Measurements from ENCODE around the gene USP8. TPM values are rescaled to one million over a fixed set of nuclear protein-coding genes. Genes with fewer than 3 reads are reported as not detected.

USP8 gene
- total RNA-seq, 1 donor from 2014 or later = 78.8 TPM

DNA sequence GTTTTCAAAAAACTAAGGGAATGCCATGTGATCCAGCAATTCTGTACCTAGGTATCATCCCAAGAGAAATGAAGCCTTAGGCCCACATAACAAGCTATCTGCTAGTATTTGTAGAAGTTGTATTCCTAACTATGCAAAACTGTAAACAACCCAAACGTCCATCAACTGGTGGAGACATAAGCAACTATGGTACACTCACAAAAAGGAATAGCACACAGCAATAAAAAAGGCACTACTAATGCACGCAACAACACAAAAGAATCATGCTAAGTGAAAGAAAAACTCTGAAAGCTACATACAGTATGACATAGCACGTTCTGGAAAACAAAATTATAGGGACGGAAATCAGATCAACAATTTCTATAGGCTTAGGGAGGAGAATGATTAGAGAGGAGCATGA, 107.0 kb downstream of the USP8 start:
- no peak overlapping the region for H3K4me2 ChIP-seq
- TF ChIP-seq EZH2 (IDR thresholded peaks at IDR 0.05) = no peak
- TF ChIP-seq CTCF (IDR thresholded peaks at IDR 0.05) = no peak
- TF ChIP-seq EZH2phosphoT487 (IDR thresholded peaks at IDR 0.05) = no peak
- no peak overlapping the region for H3K27ac Mint-ChIP-seq

GRCh38 chr15:50531766-50532165, 107.6 kb downstream of the USP8 start:
- Histone ChIP-seq H4K20me1 (ENCODE audit: low read depth) (no peaks in the 10 kb centered on the region), H3K9ac (no peak overlapping the region), H3K4me3 (no peak overlapping the region), H3K4me2 (no peak overlapping the region), H3K27ac (no peak overlapping the region), H3K79me2 (ENCODE audit: low read depth) (no peaks in the 10 kb centered on the region), H2AFZ (replicated peaks) (no peak overlapping the region), H3K9me3 (ENCODE audit: low read depth) (no peaks in the 10 kb centered on the region), H3K36me3 (no peaks in the 10 kb centered on the region), H3F3A (ENCODE audit: low read depth) (no peaks in the 10 kb centered on the region), H3K27me3 (no peaks in the 10 kb centered on the region), H3K4me1 (no peaks in the 10 kb centered on the region)
- TF ChIP-seq CTCF (IDR thresholded peaks at IDR 0.05) = no peak
- no peak for TF ChIP-seq EZH2 (IDR thresholded peaks at IDR 0.05)
- TF ChIP-seq EZH2phosphoT487 (IDR thresholded peaks at IDR 0.05) = no peak
- no peaks in the 10 kb centered on the region for H3K4me1 Mint-ChIP-seq
- no peaks in the 10 kb centered on the region for H3K36me3 Mint-ChIP-seq
- no peak for DNase-seq (ENCODE audit: low spot score)
- H3K27ac Mint-ChIP-seq = no peak overlapping the region
- H3K4me3 Mint-ChIP-seq = no peak overlapping the region
- no peaks in the 10 kb centered on the region for H3K27me3 Mint-ChIP-seq (ENCODE audit: insufficient read depth, low read depth)
- H3K9me3 Mint-ChIP-seq = no peaks in the 10 kb centered on the region

More for the DNA sequence above, 107.0 kb downstream of the USP8 start:
- no peaks in the 10 kb centered on the region for H3K79me2 ChIP-seq (ENCODE audit: low read depth)
- H3K4me1 ChIP-seq = no peaks in the 10 kb centered on the region
- no peak overlapping the region for H3K9ac ChIP-seq
- no peaks in the 10 kb centered on the region for H3K27me3 ChIP-seq
- H3K4me3 ChIP-seq = no peak overlapping the region
- H4K20me1 ChIP-seq (ENCODE audit: low read depth) = no peaks in the 10 kb centered on the region
- no peaks in the 10 kb centered on the region for H3K27me3 Mint-ChIP-seq (ENCODE audit: insufficient read depth, low read depth)
- H3K27ac ChIP-seq = no peak overlapping the region
- no peaks in the 10 kb centered on the region for H3K4me1 Mint-ChIP-seq
- no peaks in the 10 kb centered on the region for H3K36me3 ChIP-seq
- no peak overlapping the region for H3K4me3 Mint-ChIP-seq
- no peaks in the 10 kb centered on the region for H3K9me3 ChIP-seq (ENCODE audit: low read depth)
- H3K36me3 Mint-ChIP-seq = no peaks in the 10 kb centered on the region
- no peaks in the 10 kb centered on the region for H3F3A ChIP-seq (ENCODE audit: low read depth)
- H3K9me3 Mint-ChIP-seq = no peaks in the 10 kb centered on the region
- no peak for DNase-seq (ENCODE audit: low spot score)
- H2AFZ ChIP-seq (replicated peaks) = no peak overlapping the region

GRCh38 chr15:50542887-50543210, 118.6 kb downstream of the USP8 start:
- Histone ChIP-seq H4K20me1 (ENCODE audit: low read depth) (no peaks in the 10 kb centered on the region), H2AFZ (replicated peaks) (no peak overlapping the region), H3K27me3 (no peaks in the 10 kb centered on the region), H3F3A (ENCODE audit: low read depth) (no peaks in the 10 kb centered on the region), H3K4me1 (no peaks in the 10 kb centered on the region), H3K79me2 (ENCODE audit: low read depth) (no peaks in the 10 kb centered on the region), H3K9ac (no peak overlapping the region), H3K4me3 (no peak overlapping the region), H3K27ac (no peak overlapping the region), H3K4me2 (no peak overlapping the region), H3K9me3 (ENCODE audit: low read depth) (no peaks in the 10 kb centered on the region), H3K36me3 (no peaks in the 10 kb centered on the region)
- TF ChIP-seq EZH2 (IDR thresholded peaks at IDR 0.05) (no peak), EZH2phosphoT487 (IDR thresholded peaks at IDR 0.05) (no peak), CTCF (IDR thresholded peaks at IDR 0.05) (no peak)
- H3K36me3 Mint-ChIP-seq = no peaks in the 10 kb centered on the region
- H3K27me3 Mint-ChIP-seq (ENCODE audit: insufficient read depth, low read depth) = peaks cover 2% of the 10 kb centered on the region
- DNase-seq (ENCODE audit: low spot score) = no peak
- H3K27ac Mint-ChIP-seq = no peak overlapping the region
- no peak overlapping the region for H3K4me3 Mint-ChIP-seq
- H3K9me3 Mint-ChIP-seq = no peaks in the 10 kb centered on the region
- H3K4me1 Mint-ChIP-seq = peaks cover 7% of the 10 kb centered on the region

GRCh38 chr15:50543556-50543955, 119.4 kb downstream of the USP8 start:
- Mint-ChIP-seq H3K27me3 (ENCODE audit: insufficient read depth, low read depth) (peaks cover 2% of the 10 kb centered on the region), H3K9me3 (no peaks in the 10 kb centered on the region), H3K4me1 (peaks cover 7% of the 10 kb centered on the region), H3K4me3 (no peak overlapping the region), H3K36me3 (no peaks in the 10 kb centered on the region), H3K27ac (no peak overlapping the region)
- H4K20me1 ChIP-seq (ENCODE audit: low read depth) = no peaks in the 10 kb centered on the region
- DNase-seq (ENCODE audit: low spot score) = no peak
- TF ChIP-seq EZH2 (IDR thresholded peaks at IDR 0.05) (no peak), CTCF (IDR thresholded peaks at IDR 0.05) (no peak), EZH2phosphoT487 (IDR thresholded peaks at IDR 0.05) (no peak)
- no peak overlapping the region for H3K4me3 ChIP-seq
- H3K9me3 ChIP-seq (ENCODE audit: low read depth) = no peaks in the 10 kb centered on the region
- no peaks in the 10 kb centered on the region for H3K4me1 ChIP-seq
- no peak overlapping the region for H3K9ac ChIP-seq
- H3K4me2 ChIP-seq = no peak overlapping the region
- no peak overlapping the region for H3K27ac ChIP-seq
- H3K79me2 ChIP-seq (ENCODE audit: low read depth) = no peaks in the 10 kb centered on the region
- H3F3A ChIP-seq (ENCODE audit: low read depth) = no peaks in the 10 kb centered on the region
- H2AFZ ChIP-seq (replicated peaks) = no peak overlapping the region
- H3K36me3 ChIP-seq = no peaks in the 10 kb centered on the region
- no peaks in the 10 kb centered on the region for H3K27me3 ChIP-seq

Measured in neural progenitor cell (in vitro differentiated cells).